22Rv1 (cell line): Measurements from ENCODE around the gene ARHGAP10.

ENCODE experiments used
- ZFX ChIP-seq: fragments of 450-650 bp; IDR thresholded peaks from 2 replicates; pipeline ENCODE4 v1.6.1; 2017; ENCODE audit warnings: antibody characterized with exemption, borderline replicate concordance
- TF ChIP-seq, protein P1 (sequence below): fragments of 450-650 bp; IDR thresholded peaks from 2 replicates; pipeline ENCODE4 v1.5.1; 2017; ENCODE audit warnings: mild to moderate bottlenecking

GRCh38 chr4:147836807-147837206 lies 104.9 kb downstream of the ARHGAP10 start:
- TF ChIP-seq, protein P1, sequence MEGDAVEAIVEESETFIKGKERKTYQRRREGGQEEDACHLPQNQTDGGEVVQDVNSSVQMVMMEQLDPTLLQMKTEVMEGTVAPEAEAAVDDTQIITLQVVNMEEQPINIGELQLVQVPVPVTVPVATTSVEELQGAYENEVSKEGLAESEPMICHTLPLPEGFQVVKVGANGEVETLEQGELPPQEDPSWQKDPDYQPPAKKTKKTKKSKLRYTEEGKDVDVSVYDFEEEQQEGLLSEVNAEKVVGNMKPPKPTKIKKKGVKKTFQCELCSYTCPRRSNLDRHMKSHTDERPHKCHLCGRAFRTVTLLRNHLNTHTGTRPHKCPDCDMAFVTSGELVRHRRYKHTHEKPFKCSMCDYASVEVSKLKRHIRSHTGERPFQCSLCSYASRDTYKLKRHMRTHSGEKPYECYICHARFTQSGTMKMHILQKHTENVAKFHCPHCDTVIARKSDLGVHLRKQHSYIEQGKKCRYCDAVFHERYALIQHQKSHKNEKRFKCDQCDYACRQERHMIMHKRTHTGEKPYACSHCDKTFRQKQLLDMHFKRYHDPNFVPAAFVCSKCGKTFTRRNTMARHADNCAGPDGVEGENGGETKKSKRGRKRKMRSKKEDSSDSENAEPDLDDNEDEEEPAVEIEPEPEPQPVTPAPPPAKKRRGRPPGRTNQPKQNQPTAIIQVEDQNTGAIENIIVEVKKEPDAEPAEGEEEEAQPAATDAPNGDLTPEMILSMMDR, result no peak
- no peak for TF ChIP-seq ZFX
